GM19351 (cell line): ENCODE measurements around the gene NOX3.

Experiments used
- ATAC-seq: cut with Tn5 transposase; IDR thresholded peaks from one replicate; pipeline ENCODE4 v1.9.1; 2021; ENCODE audit warnings: mild to moderate bottlenecking, moderate library complexity; ENCODE audit not compliant: unreplicated experiment

NOX3 gene

GRCh38 chr6:155436981-155437749, 18.5 kb downstream of the NOX3 start:
- ATAC-seq, result no peak

GRCh38 chr6:155434829-155435423, 20.7 kb downstream of the NOX3 start:
- ATAC-seq, result no peak

GRCh38 chr6:155434096-155434495, 21.5 kb downstream of the NOX3 start:
- no peak for ATAC-seq

GRCh38 chr6:155432293-155432692, 23.3 kb downstream of the NOX3 start:
- ATAC-seq, result no peak

GRCh38 chr6:155429321-155429893, 26.2 kb downstream of the NOX3 start:
- ATAC-seq, result no peak

GRCh38 chr6:155426408-155426945, 29.2 kb downstream of the NOX3 start:
- ATAC-seq, result no peak

GRCh38 chr6:155424181-155424580, 31.5 kb downstream of the NOX3 start:
- ATAC-seq, result no peak

- ATAC-seq, result no peak
Measured at GRCh38 chr6:155422635-155423034, 33.0 kb downstream of the NOX3 start.

GRCh38 chr6:155420492-155420891, 35.1 kb downstream of the NOX3 start:
- ATAC-seq, result peak; percentile 24

- ATAC-seq, result no peak
Measured at GRCh38 chr6:155419161-155419560, 36.5 kb downstream of the NOX3 start.

- peak; percentile 53 for ATAC-seq
Measured at GRCh38 chr6:155418017-155418761, 37.5 kb downstream of the NOX3 start.

- ATAC-seq, result no peak
Measured at GRCh38 chr6:155417454-155417853, 38.2 kb downstream of the NOX3 start.

GRCh38 chr6:155415953-155416352, 39.7 kb downstream of the NOX3 start:
- ATAC-seq, result no peak

GRCh38 chr6:155414049-155414448, 41.6 kb downstream of the NOX3 start:
- no peak for ATAC-seq

- ATAC-seq, result no peak
Measured at GRCh38 chr6:155412335-155412734, 43.3 kb downstream of the NOX3 start.

- no peak for ATAC-seq
Measured at GRCh38 chr6:155411154-155412052, 44.2 kb downstream of the NOX3 start.

- ATAC-seq, result no peak
Measured at GRCh38 chr6:155409391-155409790, 46.2 kb downstream of the NOX3 start.

- ATAC-seq, result no peak
Measured at GRCh38 chr6:155408981-155409380, 46.7 kb downstream of the NOX3 start.

- ATAC-seq, result no peak
Measured at GRCh38 chr6:155408231-155408630, 47.4 kb downstream of the NOX3 start.

- ATAC-seq, result no peak
Measured at GRCh38 chr6:155406801-155407200, 48.8 kb downstream of the NOX3 start.
